Kidney (tissue), 14 donors: ENCODE data around the gene GADD45A. TPM values are rescaled to one million over a fixed set of nuclear protein-coding genes. Genes with fewer than 3 reads are reported as not detected.
"Not testable (repeated sequence)": the region's sequence is repeated elsewhere in the genome, so short reads cannot be mapped to it uniquely, and the experiment has no call there.

Experiments
- DNase-seq, 5 donors: peaks; one replicate each; pipeline ENCODE4 v3.0.0-alpha.2; 2013 to 2020
- FAIRE-seq: peaks from 2 replicates; lab custom pipeline; 2012; peaks lifted over from hg19 to GRCh38; lab: Jason Lieb, UNC
- H3K27ac ChIP-seq, 2 donors: one replicate each; pipeline ENCODE4 v1.7.0; 2013; ENCODE audit warnings: low read depth in 2 of 2, low read length in 2 of 2, inconsistent platforms in 1 of 2
- H3K27me3 ChIP-seq: one replicate; pipeline ENCODE4 v1.7.1; 2013; ENCODE audit warnings: low read length, inconsistent platforms; ENCODE audit not compliant: control insufficient read depth, insufficient read depth
- H3K36me3 ChIP-seq, 3 donors: one replicate each; pipeline versions ENCODE4 v1.7.0 to v1.7.1; 2013; ENCODE audit warnings: low read length in 3 of 3, control low read depth in 1 of 3, inconsistent platforms in 1 of 3; ENCODE audit not compliant: insufficient read depth in 3 of 3, control insufficient read depth in 2 of 3
- H3K4me1 ChIP-seq, 3 donors: one replicate each; pipeline versions ENCODE4 v1.7.0 to v1.7.1; 2013; ENCODE audit warnings: low read length in 3 of 3, inconsistent platforms in 1 of 3, low read depth in 1 of 3; ENCODE audit not compliant: control insufficient read depth in 2 of 3, insufficient read depth in 2 of 3
- H3K4me3 ChIP-seq, 3 donors: one replicate each; pipeline versions ENCODE4 v1.7.0 to v1.8.1; 2013; ENCODE audit warnings: low read length in 3 of 3, control low read depth in 1 of 3, inconsistent platforms in 1 of 3
- H3K9ac ChIP-seq, 3 donors: one replicate each; pipeline versions ENCODE4 v1.7.0 to v1.7.1; 2013; ENCODE audit warnings: low read length in 3 of 3, control low read depth in 1 of 3, inconsistent platforms in 1 of 3
- H3K9me3 ChIP-seq, 3 donors: one replicate each; pipeline versions ENCODE4 v1.7.0 to v1.7.1; 2013; ENCODE audit warnings: low read length in 3 of 3, control low read depth in 1 of 3, inconsistent platforms in 1 of 3; ENCODE audit not compliant: control insufficient read depth in 2 of 3, insufficient read depth in 1 of 3
- intact Hi-C: fragments of 100-400 bp; cut with DNase I; formaldehyde crosslinking; loops from one replicate; pipeline ENCODE4 v1.11.1; 2022
- polyA plus RNA-seq: library from polyadenylated mRNA; stranded (reverse); fragments of 350-450 nt; fragmentation: Illumina TruSeq; extraction: RNeasy Lipid Tissue Mini Kit (QIAGEN cat#74804); gene quantifications from one replicate; pipeline ENCODE4 v1.2.3, GENCODE V29; 2014; ENCODE audit warnings: low read depth, low replicate concordance; ENCODE audit not compliant: insufficient read depth
- total RNA-seq: library from RNA; stranded (reverse); fragmentation: NEBNext Ultra II Directional; extraction: Animal tissue kit (Norgen Biotek cat#: 25700); gene quantifications from one replicate; pipeline ENCODE4 v1.2.1, GENCODE V29; 2021
- TF ChIP-seq, protein P1 (sequence below): IDR thresholded peaks from 3 replicates; pipeline ENCODE4 v1.5.1; 2012; ENCODE audit warnings: mild to moderate bottlenecking, moderate library complexity, borderline replicate concordance; ENCODE audit not compliant: insufficient read depth; ENCODE audit errors: extremely low read depth
- donor health status: control.
- donor health status: control.
- donor health status: control.
- donor health status: control.
- donor health status: control.
- donor health status: DM: yes; HTN: yes; CAD: no.
- donor health status: Normal renal cell carcinoma (clear cell type).

Gene GADD45A
- total and polyA plus RNA-seq, 2 donors from 2014 or later = 85.6 to 218 TPM

DNA sequence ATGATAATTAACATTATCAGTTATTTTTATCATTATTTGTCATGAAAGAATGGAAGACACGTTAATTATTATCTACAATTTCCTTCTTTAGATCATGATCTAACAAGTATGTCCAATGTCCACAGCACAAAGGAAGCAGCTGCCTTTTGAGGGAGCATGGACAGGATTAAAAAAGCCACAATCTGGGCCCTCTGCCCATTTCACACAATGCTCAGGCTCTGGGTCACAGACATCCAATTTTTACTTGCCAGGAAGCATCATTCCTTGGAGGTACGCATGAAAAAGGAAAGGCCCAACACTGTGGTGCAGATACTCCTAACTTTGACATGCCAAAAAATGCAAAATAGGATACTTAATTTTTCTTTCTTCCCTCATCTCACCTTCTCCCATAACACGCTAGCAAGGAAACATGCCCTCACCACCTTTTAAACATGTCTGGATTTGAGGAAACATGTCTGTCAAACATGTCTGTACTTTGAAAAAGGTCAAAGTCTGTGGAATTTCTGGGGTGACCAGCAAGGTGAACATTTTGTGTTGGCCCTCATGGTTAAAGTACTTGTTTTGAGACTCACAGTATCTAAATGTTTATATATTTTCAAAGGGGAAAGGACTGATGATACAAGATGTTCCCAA, 40.0 kb downstream of the GADD45A start:
- Histone ChIP-seq H3K9me3 (no peaks in the 10 kb centered on the region), H3K9ac (no peak overlapping the region), H3K4me3 (no peak overlapping the region), H3K36me3 (no peaks in the 10 kb centered on the region), H3K27me3 (no peaks in the 10 kb centered on the region), H3K4me1 (peaks cover 5 to 35% (median 24%) of the 10 kb centered on the region in 3 donors), H3K27ac (no peak overlapping the region)
- TF ChIP-seq, protein P1, sequence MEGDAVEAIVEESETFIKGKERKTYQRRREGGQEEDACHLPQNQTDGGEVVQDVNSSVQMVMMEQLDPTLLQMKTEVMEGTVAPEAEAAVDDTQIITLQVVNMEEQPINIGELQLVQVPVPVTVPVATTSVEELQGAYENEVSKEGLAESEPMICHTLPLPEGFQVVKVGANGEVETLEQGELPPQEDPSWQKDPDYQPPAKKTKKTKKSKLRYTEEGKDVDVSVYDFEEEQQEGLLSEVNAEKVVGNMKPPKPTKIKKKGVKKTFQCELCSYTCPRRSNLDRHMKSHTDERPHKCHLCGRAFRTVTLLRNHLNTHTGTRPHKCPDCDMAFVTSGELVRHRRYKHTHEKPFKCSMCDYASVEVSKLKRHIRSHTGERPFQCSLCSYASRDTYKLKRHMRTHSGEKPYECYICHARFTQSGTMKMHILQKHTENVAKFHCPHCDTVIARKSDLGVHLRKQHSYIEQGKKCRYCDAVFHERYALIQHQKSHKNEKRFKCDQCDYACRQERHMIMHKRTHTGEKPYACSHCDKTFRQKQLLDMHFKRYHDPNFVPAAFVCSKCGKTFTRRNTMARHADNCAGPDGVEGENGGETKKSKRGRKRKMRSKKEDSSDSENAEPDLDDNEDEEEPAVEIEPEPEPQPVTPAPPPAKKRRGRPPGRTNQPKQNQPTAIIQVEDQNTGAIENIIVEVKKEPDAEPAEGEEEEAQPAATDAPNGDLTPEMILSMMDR = no peak
- intact Hi-C loops = no loop called here
- DNase-seq (peak in 1 of 5 donors; percentile 75), FAIRE-seq (peak; percentile 68)

DNA sequence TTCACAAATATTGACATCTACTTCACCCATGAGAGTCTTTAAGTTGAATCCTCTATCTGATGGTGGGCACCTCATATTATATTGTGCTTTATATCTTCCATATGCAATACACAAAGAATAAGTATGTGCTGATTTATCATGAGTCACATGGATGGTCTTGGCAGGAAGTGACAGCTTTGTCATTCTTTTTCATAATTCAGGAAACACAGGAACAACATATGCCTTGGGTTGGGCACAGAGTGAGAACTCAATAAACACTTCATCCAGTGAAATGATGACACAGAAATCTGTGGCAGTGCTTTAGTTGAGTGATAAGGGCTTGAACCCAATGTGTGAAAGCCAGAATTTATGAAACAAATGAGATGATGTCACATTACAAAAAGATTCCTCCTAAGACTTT, 41.2 kb downstream of the GADD45A start:
- Histone ChIP-seq H3K27ac (no peak overlapping the region), H3K27me3 (no peaks in the 10 kb centered on the region), H3K9ac (no peak overlapping the region), H3K4me3 (no peak overlapping the region), H3K9me3 (no peaks in the 10 kb centered on the region), H3K36me3 (no peaks in the 10 kb centered on the region), H3K4me1 (peaks cover 5 to 35% (median 24%) of the 10 kb centered on the region in 3 donors)
- TF ChIP-seq, protein P1 = no peak
- intact Hi-C loops = no loop called here
- FAIRE-seq = no peak
- no peak for DNase-seq

DNA sequence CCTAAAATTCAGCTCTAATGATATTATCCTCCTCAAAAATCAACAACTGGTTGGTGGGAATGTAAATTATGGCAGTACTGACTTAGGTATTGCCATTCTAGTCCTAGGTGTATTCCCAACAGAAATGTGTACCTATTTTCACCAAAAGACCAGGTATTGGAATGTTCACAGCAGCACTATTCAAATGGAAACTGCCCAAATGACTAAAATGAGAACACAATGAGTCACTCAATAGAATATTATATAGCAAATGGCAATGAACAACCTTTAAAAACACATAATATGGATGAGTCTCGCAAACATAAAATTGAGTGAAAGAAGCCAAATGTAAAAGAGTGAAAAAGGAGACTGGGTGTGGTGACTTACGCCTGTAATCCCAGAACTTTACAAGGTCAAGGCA, 44.9 kb downstream of the GADD45A start:
- FAIRE-seq = no peak
- H3K9me3 ChIP-seq = no peaks in the 10 kb centered on the region
- H3K27me3 ChIP-seq = no peaks in the 10 kb centered on the region
- no peak overlapping the region for H3K9ac ChIP-seq
- H3K4me1 ChIP-seq = peaks cover 2 to 12% (median 8%) of the 10 kb centered on the region in 3 donors
- TF ChIP-seq, protein P1 = no peak
- H3K36me3 ChIP-seq = no peaks in the 10 kb centered on the region
- no peak overlapping the region for H3K4me3 ChIP-seq
- intact Hi-C loops = no loop called here
- no peak for DNase-seq
- H3K27ac ChIP-seq = no peak overlapping the region

DNA sequence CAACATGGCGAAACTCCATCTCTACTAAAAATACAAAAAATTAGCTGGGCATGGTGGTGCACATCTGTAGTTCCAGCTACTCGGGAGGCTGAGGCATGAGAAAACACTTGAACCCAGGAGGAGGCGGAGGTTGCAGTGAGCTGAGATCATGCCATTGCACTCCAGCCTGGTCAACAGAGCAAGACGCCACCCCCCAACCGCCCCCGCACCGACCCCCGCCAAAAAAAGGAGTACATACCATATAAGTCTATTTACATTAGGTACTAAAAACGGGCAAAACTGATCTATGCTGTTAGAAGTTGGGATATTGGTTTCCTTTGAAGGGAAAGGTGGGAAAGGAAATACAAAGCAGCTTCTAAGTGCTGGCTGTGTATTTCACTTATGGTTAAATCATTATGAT, 45.3 kb downstream of the GADD45A start:
- H3K27me3 ChIP-seq, H3K4me1 ChIP-seq, H3K27ac ChIP-seq, H3K36me3 ChIP-seq, H3K4me3 ChIP-seq, FAIRE-seq, DNase-seq, H3K9ac ChIP-seq, H3K9me3 ChIP-seq, intact Hi-C loops: not testable (repeated sequence)
